Hypothalamus (tissue), 51 donors: ENCODE measurements around the gene SMIM28.
A peak's percentile ranks its signal among the peaks of the same experiment; 100 is the strongest.

Experiments used
- DNase-seq, 51 donors: peaks; one replicate each; lab custom pipeline; 2025; lab: John Stamatoyannopoulos, UW

Gene SMIM28

DNA sequence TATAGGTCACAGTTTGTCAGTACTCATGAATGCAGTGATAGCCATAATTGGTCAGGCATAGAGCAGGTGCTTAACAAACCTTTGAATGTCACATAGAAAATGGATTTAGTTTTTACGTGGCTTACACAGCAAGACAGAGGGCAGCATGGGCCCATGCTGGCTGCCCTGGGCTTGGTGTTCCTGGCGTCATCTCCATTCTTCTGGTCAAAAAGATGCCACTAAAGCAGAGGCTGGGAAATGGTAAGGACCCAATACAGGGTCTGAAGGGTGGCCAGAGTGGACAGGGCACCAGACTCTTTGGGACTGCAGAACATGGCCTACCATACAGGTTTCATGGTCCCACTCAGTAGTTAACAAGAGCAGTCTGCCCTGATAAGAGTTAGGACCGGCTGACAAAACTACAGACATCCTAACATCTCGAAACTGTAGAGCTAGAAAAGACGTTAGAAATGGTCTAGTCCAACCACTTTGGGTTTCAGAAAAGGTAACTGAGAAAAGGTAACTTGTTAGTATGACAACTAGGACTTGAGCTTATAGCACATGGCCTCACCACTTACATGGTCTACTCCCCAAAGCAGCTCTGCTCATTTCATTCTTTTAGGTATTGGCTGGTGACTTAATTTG lies 48.9 kb downstream of the SMIM28 start:
- DNase-seq = no peak

DNA sequence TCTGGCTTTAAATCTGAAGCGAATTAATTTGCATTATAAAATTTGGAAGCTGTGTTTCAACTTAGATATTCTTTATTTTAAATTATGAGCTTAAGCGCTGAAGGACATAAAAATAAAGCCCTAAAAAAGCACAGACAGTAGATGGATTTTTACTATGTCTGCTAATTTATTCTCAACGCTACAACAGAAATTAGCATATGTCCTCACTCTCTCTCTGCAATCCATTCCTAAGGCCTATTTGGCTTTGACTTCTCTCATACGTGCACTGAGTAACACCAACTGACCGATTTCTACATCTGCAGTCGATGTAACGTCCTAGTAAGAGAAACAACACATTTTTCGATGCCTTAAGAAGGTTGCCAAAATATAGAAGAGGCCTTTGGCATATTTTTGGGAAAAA lies 50.0 kb downstream of the SMIM28 start:
- no peak for DNase-seq

DNA sequence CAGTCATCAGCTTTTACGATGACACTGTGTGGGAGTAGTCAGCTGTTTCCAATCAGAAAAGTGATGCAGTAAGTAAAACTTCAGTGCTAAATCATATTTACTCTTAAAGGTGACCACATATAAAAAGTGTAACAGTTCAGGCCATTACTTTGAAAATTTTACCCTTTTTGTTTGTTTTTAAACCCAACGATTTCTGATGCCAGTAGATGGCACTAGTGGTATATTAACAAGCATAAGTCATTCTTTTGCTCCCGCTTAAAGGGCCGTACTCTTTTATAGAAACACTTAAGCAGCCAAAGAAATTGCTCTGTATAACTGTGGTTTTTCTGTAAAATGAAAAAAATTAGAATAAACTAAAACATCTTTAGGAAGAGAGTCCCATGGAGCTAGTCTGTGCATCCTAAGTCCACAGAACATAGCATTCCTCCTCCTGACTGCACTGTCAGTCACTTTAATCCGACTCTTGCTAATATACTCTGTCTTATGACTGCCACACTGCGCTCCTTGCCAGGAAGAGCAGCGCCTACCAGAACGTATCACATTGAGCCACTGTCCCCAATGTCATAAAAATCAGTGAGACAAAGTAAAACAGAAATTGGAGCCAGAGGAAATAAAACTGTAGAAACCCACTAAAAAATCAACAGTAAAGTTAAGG lies 51.4 kb downstream of the SMIM28 start:
- DNase-seq = peak in 3 of 51 donors; percentile 14 to 58 (median 18)

DNA sequence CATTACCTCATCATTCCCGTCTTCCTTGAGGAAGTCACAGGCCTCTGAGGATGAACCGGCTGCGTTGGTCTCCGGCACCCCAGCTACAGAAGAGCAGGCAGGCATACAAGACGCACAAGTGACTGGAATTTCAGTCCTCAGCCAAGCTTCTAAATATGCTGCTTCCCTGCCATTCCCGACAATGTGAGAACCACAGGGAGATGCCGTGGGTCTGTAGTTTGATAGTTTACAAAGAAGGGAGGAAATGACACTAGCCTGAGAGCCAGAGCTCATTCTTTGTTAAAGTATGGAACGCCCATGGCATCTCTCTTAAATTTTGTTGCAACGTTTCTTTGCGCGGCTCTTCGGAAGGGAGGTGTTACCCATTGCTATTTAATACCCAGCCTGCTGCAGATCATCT lies 52.1 kb downstream of the SMIM28 start:
- DNase-seq = peak in 3 of 51 donors; percentile 3 to 19 (median 7)

DNA sequence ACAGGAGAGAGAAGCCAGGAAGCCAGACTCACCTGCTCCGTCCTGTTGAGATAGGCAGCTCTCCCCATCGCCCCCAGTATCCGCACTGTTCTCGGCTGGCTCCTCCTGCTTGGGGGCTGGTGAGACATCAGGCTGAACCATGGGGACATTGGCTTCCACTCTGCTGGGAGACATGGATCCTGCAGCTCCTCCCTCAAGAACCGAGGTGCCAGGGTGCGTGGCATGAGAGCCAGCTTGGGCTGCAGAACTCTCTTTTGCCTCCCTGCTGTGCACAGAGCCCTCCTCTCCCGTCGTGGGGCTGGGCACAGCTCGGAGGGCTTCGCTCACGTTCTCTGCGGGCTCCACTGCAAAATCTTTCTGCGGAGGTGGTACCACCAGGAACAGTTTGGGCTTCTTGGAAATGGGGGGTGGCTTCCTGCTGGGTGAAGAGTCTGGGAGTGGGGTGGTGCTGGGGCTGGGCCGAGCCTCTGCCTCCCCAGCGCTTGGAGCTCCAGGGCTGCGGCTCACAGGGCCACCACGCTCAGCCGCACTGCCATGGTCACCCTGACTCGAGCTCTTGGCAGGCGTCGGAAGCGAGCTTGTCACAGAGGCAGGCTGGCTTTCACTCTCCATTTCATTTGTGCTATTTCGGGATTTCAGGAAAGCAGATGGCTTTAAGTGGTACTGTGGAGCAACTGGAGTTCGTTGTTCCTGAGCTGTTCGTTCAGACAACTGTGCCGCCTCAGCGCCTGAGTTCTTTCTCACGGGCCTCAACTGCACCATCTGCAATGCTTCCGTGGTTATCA lies 52.8 kb downstream of the SMIM28 start:
- DNase-seq = peak in 32 of 51 donors; percentile 11 to 76 (median 44)

DNA sequence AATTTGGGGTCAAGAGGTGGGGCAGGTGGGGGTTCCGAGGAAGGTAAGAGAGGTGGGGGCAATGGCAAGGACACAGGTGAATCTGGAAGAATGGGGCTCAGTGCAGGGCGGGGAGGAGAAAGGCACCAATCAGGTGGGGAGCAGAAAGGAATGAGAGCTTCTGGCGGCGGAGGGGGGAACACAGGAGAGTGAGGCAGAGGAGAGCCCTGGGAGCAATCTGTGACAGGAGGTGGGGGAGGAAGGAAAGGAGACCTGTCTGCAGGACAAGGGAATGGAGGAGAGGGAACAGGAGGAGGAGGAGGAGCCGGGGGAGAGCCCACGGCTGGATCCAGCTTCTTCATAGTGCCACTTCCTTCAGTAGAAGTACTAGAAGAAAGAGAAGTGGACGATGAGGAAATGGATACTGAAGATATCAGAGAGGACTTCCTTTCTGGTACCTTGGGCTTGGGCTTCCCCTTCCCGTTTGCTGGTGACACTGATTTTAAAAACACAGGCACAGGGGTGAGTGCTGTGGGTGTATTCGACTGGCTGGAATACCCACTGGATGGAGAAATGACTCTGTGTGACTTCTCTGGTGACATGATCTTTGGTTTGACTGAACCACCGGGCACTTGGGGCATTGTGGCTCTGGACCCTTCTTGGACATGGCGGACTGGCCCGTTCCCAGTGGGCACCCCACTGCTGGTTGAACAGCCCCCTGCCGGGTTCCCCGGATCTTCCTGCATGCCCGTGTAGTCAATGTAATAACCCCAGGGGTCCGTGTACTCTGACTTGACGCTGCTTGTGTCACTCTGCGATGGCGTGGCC lies 53.8 kb downstream of the SMIM28 start:
- DNase-seq = peak in 4 of 51 donors; percentile 9 to 27 (median 20)

DNA sequence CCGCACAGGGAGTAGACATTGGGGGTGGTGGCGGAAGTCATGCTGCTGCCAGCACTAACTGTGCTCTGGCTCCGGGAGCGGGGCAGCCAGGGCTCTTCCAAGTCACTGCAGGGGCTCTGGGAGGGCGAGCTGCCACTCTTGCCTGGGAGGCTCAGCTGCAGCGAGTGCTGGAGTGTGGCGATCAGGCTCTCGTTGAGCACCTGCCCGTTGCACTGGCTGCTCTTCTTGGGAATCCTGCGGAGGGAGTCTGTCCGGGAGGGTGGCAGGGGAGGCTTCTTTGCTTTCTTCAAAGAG lies 54.3 kb downstream of the SMIM28 start:
- peak in 10 of 51 donors; percentile 4 to 33 (median 16) for DNase-seq
